ENCODE measurements around the gene NPTN. TPM values are rescaled to one million over a fixed set of nuclear protein-coding genes. Genes with fewer than 3 reads are reported as not detected.

Gene NPTN
- total RNA-seq, 4 donors from 2014 or later, result 261 to 338 (median 333) TPM

DNA sequence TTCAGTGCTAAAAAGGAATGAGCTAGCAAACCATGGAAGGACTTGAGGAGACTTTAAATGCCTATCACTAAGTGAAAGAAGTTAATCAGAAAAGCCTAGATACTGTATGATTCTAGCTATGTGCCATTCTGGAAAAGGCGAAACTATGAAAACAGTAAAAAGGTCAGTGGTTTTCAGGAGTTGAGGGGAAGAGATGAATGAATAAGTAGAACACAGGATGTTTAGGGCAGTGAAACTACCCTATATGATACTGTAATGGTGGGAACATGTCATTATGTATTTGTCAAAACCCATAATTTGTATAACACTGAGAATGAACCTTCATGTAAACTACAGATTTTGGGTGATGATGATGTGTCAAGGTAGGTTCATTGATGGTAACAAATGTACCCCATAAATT lies 41.4 kb upstream of the NPTN start:
- peaks cover 0 to 9% (median 3%) of the 10 kb centered on the region in 3 donors for H3K4me1 ChIP-seq
- no peaks in the 10 kb centered on the region for H3K36me3 ChIP-seq
- no peaks in the 10 kb centered on the region for H3K9me3 ChIP-seq
- no peak overlapping the region for H3K27ac ChIP-seq
- TF ChIP-seq POLR2A (IDR thresholded peaks at IDR 0.05) (no peak), EP300 (IDR thresholded peaks at IDR 0.05) (no peak), POLR2AphosphoS5 (IDR thresholded peaks at IDR 0.05) (no peak)
- TF ChIP-seq, protein P1, sequence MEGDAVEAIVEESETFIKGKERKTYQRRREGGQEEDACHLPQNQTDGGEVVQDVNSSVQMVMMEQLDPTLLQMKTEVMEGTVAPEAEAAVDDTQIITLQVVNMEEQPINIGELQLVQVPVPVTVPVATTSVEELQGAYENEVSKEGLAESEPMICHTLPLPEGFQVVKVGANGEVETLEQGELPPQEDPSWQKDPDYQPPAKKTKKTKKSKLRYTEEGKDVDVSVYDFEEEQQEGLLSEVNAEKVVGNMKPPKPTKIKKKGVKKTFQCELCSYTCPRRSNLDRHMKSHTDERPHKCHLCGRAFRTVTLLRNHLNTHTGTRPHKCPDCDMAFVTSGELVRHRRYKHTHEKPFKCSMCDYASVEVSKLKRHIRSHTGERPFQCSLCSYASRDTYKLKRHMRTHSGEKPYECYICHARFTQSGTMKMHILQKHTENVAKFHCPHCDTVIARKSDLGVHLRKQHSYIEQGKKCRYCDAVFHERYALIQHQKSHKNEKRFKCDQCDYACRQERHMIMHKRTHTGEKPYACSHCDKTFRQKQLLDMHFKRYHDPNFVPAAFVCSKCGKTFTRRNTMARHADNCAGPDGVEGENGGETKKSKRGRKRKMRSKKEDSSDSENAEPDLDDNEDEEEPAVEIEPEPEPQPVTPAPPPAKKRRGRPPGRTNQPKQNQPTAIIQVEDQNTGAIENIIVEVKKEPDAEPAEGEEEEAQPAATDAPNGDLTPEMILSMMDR (IDR thresholded peaks at IDR 0.05), result no peak
- H3K27me3 ChIP-seq, result peaks cover 35% of the 10 kb centered on the region
- WGBS, 2 donors (ENCODE audit: low coverage in 1 of 2), result 80 to 89% methylated on average over 1 of the region's 1 CpG
- ATAC-seq, result no peak
- H3K4me3 ChIP-seq, result no peak overlapping the region

DNA sequence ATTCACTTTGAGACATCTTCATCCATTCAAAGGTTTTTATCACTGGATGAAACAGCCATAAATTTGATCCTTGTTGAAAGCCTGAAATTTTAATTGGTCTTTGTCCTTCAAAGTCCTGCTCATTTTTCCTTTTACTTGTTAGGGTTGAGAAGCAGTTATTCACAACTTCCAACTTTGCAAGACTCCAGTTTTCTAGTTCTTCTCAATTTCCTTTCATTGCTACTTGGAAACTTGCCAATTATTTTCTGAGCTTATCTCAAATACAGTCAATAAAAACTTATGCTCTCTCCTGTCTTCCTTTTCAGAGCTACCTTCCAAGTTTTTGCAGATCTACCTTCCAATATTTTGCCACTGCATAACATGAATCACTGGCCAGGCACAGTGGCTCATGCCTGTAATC lies 27.3 kb upstream of the NPTN start:
- H3K27me3 ChIP-seq, result peaks cover 9% of the 10 kb centered on the region
- ATAC-seq, result no peak
- peaks cover 0 to 8% (median 0%) of the 10 kb centered on the region in 3 donors for H3K9me3 ChIP-seq
- H3K4me1 ChIP-seq, result no peaks in the 10 kb centered on the region
- no peak overlapping the region for H3K4me3 ChIP-seq
- no peaks in the 10 kb centered on the region for H3K36me3 ChIP-seq
- H3K27ac ChIP-seq, result no peak overlapping the region
- no peak for TF ChIP-seq POLR2AphosphoS5 (IDR thresholded peaks at IDR 0.05)
- TF ChIP-seq EP300 (IDR thresholded peaks at IDR 0.05), result no peak
- TF ChIP-seq POLR2A (IDR thresholded peaks at IDR 0.05), result no peak
- TF ChIP-seq, protein P1 (IDR thresholded peaks at IDR 0.05), result no peak

DNA sequence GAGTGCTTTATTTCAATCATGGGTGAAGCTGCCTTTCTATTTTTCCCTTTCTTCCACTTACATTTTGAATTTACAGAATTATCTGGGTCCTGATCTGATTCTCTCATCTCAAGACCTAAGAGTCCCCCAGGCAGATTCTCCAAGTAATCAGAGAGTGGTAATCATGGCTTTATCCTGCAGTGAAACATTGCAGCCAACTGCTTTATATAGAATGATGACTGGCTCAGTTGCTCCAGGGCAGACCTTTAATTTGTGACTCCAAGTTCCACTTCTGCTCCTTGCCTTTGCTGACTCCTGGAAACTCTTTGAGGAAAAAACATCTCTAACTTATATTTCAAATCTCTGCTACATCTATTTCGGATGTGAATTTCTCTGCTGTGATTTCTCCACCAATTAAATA lies 25.5 kb upstream of the NPTN start:
- H3K9me3 ChIP-seq, result peaks cover 0 to 8% (median 0%) of the 10 kb centered on the region in 3 donors
- 70 to 100% methylated on average over 1 of the region's 1 CpG for WGBS, 2 donors (ENCODE audit: low coverage in 1 of 2)
- no peaks in the 10 kb centered on the region for H3K36me3 ChIP-seq
- H3K4me1 ChIP-seq, result no peaks in the 10 kb centered on the region
- no peak for ATAC-seq
- H3K27me3 ChIP-seq, result peaks cover 9% of the 10 kb centered on the region
- no peak overlapping the region for H3K27ac ChIP-seq
- TF ChIP-seq, protein P1 (IDR thresholded peaks at IDR 0.05), result no peak
- TF ChIP-seq POLR2AphosphoS5 (IDR thresholded peaks at IDR 0.05) (no peak), EP300 (IDR thresholded peaks at IDR 0.05) (no peak), POLR2A (IDR thresholded peaks at IDR 0.05) (no peak)
- H3K4me3 ChIP-seq, result no peak overlapping the region

DNA sequence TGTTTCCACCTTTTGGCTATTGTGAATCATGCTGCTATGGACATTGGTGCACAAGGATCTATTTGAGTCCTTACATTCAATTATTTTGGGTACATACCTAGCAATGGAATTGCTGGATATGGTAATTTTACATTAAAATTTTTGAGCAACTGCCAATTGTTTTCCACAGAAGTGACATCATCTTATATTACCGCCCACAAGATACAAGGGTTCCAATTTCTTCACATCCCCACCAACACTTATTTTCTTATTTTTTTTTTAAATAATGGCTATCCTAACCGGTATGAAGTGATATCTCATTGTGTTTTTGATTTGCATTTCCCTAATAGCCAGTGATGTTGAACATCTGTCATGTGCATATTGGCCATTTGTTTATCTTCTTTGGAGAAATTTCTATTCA lies 22.5 kb upstream of the NPTN start:
- H3K27ac ChIP-seq, result no peak overlapping the region
- no peaks in the 10 kb centered on the region for H3K9me3 ChIP-seq
- no peaks in the 10 kb centered on the region for H3K4me1 ChIP-seq
- H3K36me3 ChIP-seq, result no peaks in the 10 kb centered on the region
- WGBS, 2 donors (ENCODE audit: low coverage in 1 of 2), result 59 to 75% methylated on average over 1 to 2 of the region's 2 CpGs
- no peak overlapping the region for H3K4me3 ChIP-seq
- ATAC-seq, result no peak
- no peak for TF ChIP-seq POLR2AphosphoS5 (IDR thresholded peaks at IDR 0.05)
- no peak for TF ChIP-seq EP300 (IDR thresholded peaks at IDR 0.05)
- TF ChIP-seq, protein P1 (IDR thresholded peaks at IDR 0.05), result no peak
- no peak for TF ChIP-seq POLR2A (IDR thresholded peaks at IDR 0.05)
- H3K27me3 ChIP-seq, result peaks cover 11% of the 10 kb centered on the region

DNA sequence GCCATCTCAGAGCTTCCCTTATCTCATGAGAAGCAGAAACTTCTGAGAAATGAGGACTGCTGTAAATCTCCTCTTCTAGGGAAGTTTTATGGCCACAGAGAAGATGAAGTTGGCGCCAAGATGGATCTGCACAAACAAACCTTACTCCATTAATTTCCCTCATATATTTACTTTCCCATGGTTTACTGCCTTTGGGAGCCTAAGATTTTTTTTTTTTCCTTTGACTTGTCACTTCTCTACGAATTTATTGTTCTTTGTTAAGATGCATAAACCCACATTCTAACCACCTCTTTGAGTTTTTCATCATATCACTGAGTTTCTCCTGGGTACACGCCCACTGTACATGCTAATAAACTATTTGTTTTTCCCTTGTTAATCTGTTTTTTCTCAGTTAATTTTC lies 21.5 kb upstream of the NPTN start:
- 70 to 72% methylated on average over 3 of the region's 3 CpGs for WGBS, 2 donors (ENCODE audit: low coverage in 1 of 2)
- Histone ChIP-seq H3K36me3 (no peaks in the 10 kb centered on the region), H3K4me1 (no peaks in the 10 kb centered on the region), H3K27ac (no peak overlapping the region), H3K4me3 (no peak overlapping the region), H3K9me3 (no peaks in the 10 kb centered on the region), H3K27me3 (peaks cover 17% of the 10 kb centered on the region)
- no peak for TF ChIP-seq EP300 (IDR thresholded peaks at IDR 0.05)
- TF ChIP-seq POLR2AphosphoS5 (IDR thresholded peaks at IDR 0.05), result no peak
- no peak for TF ChIP-seq POLR2A (IDR thresholded peaks at IDR 0.05)
- TF ChIP-seq, protein P1 (IDR thresholded peaks at IDR 0.05), result no peak
- ATAC-seq, result no peak
